Amniotic epithelial cell (primary cell): ENCODE results near the gene SUFU.

ENCODE experiments used
- DNase-seq: peaks from one replicate; pipeline ENCODE4 v3.0.0-alpha.2; 2010; ENCODE audit warnings: low read depth

SUFU gene

DNA sequence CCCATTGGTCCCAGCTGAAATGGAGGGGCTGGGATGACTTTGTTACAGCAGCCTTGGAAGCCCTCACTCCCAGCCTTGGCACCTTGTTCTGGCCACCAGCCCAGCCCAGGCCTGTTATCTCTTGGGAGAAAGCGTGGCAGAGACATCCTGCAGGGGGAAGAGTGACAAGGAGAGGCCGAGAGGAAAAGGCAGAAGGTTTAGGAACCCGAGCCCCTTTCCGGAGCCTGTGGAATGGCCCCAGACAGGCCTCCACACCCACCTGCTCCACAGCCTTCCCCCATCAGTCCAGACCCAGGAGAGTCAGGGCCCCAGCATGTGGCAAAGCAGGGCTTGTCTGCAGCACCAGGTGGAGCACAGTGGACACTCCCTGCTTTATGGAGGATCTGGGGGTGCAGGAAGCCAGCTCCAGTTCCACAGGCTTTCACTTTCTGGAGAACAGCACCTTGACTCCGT lies 116.4 kb downstream of the SUFU start:
- no peak for DNase-seq

DNA sequence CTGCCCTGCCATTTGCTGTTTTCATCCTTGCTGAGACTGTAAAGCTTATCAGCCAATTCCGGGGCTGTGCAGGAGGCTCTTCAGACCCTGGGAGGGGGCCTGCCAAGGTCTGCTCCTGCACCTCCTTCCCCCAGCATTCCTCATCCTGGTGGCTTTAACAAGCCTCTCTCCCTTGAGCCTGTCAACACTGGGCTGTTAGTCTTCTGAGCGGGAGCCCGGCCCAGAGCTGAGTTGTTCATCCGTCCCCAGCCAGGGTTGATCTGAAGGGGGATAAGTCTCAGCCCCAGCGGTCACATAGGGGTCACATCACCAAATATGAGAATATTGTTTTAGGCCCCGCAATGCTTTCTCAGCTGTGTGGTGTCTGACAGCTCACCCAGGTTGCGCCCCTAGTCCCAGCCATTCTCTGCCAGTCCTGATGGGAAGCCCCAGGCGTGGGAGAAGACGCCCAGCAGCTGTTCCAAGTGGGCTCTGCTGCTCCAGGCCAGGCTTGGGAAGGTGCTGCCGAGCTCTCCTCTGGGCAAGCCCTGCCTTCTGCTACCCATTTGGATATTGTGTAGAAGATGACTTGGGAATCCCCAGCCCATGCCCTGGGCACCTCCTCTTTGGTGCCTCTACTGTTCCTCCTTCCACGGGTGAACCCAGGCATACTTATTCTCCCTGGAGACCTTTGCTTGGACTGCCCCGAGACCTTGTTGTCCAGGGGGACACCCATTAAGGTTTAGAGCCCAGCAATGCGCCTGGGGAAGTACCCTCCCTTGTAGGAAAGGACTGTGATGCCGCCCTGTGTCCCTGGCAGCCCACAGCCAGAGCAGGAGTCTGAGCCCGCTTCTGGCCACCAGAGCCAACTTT lies 117.0 kb downstream of the SUFU start:
- no peak for DNase-seq

DNA sequence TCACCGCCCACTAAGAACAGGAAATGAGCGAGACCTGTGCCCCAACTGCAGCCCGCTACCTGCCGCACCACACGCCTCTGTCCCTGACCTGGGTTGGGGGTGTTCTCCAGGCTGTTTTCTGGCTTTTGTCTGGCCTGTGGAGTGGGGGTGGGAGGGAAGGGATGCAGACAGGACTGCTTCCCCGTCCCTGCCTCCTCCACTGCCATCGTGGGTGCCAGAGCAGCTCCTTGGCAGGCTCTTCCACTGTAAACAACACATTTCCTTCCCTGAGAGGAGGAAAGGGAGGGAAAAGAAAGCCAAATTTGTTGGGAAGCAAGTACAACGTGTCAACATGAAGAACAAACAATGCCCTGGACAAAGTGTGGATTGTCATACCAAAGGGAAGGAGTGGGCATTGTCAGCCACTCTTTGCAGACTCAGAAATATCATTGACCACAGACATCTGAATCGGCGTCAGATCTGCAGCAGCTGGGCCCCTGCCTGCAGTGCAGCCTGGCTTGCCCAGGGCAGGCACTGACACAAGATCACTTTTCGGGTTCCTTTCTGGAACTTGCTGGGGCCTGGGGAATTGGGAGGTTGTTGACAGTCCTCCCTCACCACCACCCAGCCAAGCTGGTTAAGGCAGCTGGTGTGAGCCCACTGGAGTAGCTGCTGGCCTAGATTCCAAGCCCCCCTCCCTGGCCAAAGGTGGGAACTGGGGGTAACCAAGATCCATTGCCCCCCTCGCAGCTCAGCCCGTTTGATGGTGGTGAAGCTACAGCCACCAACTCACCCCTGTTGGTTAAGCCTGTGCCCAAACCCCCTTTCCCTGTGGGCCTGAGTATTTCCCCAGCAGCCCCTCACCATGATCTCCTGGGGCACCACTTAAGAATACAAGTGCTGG lies 117.9 kb downstream of the SUFU start:
- no peak for DNase-seq

DNA sequence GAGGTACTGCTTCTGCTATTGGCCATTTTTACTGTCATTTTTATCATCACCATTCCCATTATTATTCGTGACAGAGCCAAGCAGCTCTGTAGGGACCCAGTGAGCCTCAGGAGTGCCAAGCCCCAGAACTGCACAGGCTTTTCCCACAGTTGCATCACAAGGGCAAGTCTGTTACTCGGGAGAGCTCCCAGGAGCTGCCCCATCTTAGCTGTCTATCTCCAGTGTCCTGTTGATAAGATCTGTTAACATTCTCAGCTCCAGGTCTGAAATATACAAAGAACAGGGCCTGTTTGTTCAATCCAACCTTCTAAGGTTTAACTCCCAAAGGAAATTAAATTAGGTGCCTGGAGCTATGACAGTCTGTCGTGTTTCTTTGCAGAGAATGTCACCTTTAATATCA lies 120.3 kb downstream of the SUFU start:
- DNase-seq: no peak

DNA sequence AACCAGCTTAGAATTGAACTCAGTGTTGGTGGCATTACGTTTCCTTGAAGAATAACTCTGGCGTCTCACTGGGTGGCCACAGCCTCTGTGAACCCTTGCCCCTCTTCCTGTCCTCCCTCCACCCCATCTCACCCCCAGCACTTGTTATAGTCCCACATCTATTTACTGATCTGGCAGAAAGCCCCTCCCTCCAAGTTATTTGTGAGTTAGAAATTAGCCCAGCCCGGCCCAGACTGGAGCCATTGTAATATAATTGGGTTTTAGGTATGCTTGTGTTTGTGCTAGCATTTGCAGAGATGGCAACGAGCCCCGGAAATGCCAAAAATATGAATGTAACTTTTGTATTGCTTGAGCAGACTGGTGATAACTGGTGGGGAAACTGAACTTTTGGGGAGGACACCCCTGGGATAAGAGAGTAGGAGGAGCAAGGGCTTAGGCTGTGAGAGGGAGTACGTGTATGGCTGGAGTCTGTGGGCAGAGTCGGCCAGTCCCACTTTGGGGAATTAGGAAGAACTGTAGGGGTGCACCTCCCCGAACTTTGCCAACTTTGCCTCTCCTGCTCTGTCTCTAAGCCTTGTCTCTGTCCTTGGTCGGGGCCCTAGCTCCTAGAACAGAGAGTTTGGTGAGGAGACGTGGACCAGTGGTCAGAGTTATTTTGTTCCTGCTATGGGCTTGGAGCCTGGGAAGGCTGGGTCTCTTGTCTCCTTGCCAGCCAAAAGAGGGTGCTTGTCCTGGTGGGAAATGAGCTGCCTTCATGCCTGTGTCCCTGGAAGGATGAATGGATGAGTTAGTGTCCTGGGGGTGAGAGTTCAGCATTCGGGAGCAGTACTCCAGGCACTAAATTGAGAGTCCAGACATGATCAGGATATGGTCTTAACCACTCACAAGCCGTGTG lies 121.2 kb downstream of the SUFU start:
- no peak for DNase-seq

DNA sequence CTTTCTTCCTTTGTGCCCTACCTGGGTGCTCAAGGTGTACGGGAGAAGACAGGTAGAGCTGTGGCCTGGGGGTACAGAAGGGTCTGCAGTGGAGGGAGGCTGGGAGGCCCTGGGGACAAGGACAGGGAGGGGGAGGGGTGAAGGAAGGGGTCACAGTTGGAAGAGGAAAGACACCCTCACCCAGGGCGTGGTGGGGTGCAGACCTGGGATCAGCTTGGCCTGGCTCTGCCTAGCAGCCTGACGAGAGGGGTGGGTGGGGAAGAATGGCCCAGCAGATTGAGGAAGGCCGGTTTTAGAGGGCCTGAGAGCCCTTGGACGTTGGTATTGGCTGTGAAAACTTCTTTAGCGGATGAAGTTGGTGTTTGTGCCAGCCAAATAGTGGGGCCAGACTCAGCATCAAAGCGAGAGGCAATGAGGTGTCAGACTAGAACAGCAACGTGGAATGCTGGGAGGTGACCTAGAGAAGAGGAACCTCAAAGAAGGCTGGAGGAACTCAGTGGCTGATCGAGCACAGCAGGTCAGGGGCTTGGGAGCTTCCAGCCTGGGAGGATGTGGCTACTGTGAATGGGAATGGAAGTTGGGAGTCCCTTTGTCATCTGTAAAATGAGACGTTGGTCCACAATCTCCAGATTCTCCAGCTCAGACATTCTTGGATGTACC lies 122.4 kb downstream of the SUFU start:
- no peak for DNase-seq

DNA sequence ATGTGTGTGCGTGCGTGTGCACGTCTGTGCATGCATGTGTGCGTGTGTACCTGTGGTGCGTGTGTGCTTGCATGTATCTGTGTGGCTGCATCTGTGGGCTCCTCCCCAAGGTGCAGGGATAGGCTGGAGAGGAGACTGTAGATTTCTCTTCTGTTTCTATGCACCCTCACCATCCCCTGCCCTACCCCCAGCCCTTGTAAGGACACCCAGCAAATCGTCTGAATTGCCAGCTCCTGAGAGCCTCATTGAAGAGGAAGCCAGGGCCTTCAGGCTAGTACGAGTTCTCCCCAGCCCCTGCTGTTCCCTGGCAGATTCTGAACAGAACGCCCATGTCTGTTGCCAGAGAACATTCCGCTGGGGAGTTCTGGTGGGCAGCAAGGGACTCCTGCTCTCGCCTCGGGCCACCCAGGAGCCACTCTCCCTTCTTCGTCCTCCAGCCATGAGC lies 123.5 kb downstream of the SUFU start:
- peak; percentile 64 for DNase-seq

DNA sequence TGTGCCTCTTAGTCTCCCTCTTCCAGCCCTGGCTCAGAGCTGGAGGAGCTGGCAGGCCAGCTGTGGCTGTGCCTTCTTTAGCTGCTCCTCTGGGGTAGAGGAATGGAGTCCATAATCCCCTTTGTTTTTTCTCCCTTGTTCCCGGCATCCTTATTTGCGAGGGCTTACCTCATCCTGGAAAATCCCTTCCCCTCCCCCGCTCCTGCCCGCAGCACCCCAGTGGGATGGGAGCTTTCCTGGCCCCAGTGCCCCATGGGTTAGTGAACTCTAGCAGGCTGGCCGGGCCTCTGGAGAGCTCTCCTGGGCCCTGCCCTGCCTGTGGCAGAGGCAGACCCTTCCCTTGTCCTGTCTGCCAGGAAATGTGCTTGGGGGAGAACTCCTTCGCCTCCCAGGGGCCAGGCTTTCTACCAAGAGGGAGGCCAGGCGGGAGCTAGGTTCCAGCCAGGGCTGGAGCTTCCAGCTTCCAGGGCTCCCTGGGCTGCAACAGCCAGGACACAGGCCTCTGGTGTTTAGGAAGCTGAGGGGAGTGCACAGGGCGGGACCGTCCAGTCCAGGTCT lies 124.0 kb downstream of the SUFU start:
- peak; percentile 90 for DNase-seq

DNA sequence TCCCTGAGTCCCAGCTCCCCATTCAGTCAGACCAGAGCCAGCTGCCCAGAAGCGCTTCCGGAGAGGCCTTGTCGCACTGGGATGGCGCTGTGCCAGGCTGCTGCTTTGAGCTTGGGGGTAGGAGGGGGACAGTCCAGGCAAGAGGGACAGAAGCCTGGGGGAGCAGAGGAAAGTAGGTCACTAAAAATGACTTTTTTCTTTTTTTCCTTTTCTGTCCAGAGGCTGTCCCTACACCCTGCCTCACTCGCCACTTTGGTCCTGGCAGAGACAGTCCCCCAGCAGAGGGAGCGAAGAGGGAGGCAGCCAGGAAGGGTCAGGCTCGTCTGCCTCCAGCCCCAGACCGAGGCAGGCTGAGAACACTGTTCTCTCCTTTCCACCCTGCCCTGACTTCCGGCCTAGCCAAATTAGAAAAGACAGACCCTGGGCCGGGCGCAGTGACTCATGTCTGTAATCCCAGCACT lies 124.7 kb downstream of the SUFU start:
- peak; percentile 37 for DNase-seq

DNA sequence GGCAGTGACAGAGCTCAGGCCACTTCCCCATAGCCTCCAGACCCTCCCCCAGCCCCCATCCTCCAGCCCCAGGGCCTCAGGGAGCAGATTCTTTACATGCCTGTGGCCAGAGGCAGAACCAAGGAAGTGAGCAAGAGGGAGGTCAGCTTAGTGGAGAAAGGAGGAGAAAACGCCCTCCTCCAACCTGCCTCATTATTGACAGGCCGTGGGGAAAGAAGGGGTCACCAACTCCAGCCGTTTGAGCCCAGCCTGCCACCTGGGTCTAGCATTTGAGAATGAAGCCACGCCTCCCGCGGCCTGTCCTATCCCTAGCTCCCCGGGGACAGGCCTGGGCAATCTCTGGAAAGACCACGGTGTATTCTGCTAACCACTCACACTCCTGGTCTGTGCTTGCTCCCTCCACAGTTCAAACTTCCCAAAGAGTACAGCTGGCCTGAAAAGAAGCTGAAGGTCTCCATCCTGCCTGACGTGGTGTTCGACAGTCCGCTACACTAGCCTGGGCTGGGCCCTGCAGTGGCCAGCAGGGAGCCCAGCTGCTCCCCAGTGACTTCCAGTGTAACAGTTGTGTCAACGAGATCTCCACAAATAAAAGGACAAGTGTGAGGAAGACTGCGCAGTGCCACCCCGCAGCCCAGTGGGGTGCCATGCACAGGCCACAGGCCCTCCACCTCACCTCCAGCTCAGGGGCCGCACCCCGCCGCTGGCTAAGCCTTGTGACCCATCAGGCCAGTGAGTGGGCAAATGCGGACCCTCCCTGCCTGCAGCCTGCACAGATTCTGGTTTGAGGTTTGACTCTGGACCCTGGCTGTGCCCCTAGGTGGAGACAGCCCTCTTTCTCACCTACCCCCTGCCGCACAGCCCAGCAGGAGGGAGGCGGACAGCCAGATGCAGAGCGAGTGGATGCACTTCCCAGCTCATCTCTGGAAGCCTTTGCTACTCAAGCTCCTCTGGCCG lies 126.2 kb downstream of the SUFU start:
- peak; percentile 93 for DNase-seq

DNA sequence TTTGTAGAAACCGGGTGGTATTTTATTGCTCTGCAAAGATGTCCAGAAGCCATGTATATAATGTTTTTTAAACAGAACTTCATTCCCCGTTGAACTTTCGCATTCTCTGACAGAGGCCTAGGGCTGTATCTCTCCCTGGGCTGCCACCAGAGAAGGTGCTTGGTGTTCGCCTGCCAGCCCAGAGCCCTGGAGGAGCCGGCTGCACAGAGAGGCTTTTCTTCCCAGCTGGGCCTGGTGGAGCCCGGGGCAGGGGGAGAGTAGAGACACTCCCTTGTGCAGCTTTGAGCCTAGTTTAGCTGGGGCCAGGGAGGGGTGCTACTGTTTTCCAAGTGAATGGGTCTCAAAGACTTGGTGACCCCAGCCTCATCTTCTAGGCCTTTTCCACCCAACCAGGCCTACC lies 126.9 kb downstream of the SUFU start:
- no peak for DNase-seq

DNA sequence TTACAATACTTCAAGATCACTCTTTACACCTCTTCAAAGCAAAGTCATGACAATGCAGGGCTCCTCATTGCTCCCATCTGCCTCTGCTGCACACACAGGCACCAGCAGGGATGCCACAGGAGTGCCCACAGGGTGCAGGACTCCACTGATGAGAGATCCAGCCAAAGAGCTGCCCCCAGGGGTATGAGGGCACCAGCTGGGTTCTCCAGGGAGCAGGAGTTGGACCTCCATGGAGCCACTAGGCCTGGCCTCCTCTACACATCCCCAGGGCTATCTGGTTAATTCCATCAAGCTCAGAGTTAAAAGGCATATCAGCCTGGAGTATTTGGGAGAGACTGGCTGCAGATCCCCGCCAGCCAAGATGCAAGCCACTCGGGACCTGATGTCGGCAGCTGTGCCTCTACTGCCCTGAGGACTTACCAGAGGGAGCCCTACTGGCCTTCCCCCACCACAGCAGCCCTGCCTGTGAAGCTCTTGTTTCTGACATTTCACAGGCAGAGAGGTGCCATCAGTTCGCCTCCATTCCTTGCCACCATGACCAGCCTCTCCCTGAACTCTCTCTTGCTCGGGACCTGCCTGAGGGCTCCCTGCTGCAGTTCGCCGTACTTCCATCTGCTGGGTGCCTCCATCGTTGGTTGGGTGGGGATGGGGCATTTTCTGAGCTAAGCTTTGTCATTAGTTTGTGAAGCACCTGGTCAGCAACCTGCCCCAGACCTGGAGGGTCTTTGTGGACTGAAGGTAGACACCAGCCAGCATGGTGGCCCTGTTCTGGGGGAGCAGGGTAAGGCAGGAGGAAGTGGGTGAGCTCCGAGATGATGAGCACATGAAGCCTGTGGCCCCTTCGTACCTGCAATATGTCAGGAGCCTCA lies 128.0 kb downstream of the SUFU start:
- DNase-seq: no peak

DNA sequence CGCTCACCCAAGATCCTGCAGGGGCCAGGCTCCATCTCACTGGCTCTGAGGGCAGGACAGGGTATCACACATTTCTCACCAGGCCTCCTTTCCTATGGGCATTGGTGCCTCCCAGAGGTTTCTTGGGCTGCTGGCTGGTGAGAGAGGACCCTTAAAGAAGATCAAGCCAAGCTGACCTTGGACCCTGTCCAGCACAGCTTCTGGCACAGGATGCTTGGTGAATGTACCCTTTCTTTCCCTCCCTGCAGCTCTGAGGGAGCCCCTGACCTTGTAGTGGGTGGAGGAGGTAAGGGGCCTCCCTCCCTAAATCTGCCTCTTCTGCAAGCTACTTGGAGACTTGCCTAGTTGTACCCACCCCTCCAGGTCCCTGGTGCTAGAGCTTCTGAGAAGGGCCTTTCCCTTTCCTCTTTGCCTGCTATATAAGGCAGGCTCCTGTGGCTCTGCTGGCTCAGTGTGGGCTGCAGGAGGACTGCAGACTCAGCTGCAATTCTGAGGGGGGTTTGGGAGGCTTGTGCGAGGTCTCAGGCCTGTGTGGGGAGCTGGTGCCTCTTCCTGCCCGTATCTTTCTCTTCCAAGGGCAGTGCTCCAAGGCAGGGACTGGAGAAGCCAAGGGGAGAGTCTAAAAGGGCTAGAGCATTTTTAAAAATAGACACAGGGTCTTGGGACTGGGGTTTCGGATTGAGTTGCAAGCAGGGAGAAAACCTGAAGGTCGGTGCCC lies 128.8 kb downstream of the SUFU start:
- peak; percentile 62 for DNase-seq

DNA sequence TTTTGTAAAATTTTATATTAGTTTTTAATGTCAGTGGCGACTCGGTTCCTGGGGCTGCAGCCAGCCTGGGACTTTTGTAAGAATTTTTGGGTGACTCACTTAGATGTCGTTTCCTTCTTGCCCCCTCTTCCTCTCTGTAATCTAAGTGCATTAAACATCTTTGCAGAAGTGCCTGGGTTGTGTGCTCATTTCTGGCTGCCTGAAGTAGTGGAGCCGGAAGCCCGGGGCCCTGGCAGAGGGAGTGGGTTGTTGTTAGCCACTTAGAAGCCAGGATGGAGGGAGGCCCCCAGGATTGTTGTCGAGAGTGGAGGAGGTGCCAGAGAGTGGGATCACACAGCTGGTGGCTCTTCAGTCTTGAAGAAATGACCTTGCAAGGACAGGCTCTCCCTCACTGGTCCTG lies 129.5 kb downstream of the SUFU start:
- peak; percentile 52 for DNase-seq

DNA sequence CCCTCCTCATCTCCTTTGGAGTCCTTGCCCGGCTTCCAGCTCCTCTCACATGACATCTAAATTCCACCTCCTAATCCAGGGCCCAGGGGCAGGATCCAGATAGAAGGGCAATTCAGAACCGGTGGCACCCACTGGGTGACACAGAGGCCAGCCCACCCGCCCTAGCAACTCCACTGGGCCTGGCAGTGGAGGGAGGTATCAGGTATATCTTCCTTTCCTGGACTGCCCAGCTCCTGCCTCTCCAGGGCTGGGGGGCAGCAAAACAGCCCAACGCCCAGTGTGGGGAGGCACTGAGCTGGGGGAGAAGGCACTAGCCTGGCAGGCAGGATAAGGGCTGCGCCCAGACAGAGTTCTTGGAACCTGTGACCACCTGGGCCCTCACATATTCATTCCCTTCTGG lies 130.1 kb downstream of the SUFU start:
- DNase-seq: no peak

DNA sequence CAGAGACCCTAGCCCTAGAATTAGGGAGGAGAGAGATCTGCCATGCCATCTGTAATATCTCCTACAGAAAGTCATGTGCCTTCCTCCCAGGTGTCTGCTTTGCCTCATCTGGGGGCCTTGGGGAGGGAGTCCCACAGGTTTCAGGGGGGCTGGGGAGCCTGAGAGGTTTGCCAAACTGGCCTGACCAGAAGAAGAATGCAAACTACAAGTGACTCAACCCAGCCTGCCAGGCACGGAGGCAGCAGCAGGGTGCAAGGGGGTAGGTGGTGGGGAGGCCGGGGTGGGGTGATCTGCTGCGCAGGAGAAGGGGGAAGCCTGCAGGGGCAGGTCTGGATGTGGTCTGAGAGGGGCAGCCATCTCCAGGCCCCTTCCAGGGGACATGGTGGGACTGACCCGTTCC lies 130.9 kb downstream of the SUFU start:
- DNase-seq: peak; percentile 38

DNA sequence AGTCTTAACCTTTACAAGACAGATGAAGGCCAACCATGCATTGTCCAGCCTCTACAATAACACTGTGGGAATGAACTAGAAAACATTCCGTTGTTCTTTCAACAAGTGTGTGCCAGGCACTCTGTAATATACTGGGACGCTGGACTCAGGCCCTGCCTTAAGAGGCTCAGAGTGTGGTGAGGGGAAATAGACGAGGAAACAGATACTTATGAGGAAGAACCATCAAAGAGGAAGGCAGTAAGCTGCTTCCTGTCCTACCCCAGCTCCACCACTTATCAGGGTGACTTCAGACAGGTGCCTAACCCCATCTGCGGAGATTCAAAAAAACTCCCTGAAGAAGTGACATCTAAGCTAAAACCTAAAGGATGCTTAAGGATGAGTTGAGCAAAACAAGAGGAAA lies 131.6 kb downstream of the SUFU start:
- DNase-seq: no peak

DNA sequence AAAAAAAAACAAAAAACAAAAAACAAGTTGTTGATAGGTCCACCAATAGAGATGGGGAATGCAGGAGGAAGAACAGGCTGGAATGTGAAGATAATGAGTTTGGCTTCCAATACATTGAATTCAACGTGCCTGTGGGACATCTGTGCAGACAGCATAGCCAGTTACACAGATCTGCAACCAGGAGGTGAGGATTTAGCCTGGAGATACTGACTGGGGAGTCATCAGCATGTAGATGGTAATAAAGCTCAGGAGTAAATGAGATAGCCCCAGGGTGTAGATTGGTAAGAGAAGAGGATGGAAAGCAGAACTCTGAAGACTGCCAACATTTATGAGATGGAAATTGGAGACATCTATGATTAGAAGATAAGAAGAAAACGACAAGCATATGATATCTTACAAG lies 135.8 kb downstream of the SUFU start:
- DNase-seq: no peak
